LNCAP (cell line): Measurements from ENCODE around the gene CCDC142.

Experiments used
- TF ChIP-seq, protein P1 (sequence below): fragments of 450-650 bp; IDR thresholded peaks from 2 replicates; pipeline ENCODE4 v1.5.1; 2017; ENCODE audit warnings: mild to moderate bottlenecking

The CCDC142 gene

DNA sequence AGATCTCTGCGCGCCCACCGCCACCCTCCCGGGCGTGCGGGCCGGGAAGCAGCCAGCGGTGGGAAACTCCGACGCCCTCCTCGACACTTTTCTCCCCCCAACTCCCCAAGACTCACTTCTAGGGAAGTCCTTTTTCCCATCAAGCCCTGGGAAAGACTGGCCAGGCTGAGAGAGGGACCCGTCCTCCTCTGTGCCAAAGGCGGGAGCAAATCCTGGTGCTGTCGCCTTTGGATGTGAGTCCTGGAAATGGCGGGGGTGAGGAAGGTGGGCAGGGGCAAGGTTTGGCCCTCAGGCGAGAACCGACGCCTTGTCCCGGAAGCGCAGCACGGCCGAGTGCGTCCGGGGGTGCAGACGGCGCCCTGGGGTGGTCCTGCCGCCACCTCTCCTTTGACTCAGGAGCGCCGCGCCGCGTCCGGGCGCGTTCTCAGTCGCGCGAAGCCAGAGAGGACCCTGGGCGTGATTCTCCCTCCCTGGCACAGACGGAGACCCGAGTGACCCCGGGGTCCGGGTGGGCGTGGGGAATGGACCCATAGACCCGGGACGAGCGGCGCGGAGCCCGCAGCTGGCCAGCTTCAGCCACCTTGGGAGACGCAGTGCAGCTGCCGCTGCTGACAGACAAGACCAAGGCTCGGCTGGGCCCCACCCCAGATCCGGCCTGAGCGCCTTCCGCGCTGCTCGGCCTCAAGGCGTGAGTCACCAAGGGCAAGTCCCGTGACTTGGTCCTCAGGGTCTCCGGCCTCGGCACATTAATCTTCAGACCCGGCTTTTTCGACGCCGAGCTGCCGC lies 20.1 kb upstream of the CCDC142 start:
- TF ChIP-seq, protein P1, sequence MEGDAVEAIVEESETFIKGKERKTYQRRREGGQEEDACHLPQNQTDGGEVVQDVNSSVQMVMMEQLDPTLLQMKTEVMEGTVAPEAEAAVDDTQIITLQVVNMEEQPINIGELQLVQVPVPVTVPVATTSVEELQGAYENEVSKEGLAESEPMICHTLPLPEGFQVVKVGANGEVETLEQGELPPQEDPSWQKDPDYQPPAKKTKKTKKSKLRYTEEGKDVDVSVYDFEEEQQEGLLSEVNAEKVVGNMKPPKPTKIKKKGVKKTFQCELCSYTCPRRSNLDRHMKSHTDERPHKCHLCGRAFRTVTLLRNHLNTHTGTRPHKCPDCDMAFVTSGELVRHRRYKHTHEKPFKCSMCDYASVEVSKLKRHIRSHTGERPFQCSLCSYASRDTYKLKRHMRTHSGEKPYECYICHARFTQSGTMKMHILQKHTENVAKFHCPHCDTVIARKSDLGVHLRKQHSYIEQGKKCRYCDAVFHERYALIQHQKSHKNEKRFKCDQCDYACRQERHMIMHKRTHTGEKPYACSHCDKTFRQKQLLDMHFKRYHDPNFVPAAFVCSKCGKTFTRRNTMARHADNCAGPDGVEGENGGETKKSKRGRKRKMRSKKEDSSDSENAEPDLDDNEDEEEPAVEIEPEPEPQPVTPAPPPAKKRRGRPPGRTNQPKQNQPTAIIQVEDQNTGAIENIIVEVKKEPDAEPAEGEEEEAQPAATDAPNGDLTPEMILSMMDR, result no peak

DNA sequence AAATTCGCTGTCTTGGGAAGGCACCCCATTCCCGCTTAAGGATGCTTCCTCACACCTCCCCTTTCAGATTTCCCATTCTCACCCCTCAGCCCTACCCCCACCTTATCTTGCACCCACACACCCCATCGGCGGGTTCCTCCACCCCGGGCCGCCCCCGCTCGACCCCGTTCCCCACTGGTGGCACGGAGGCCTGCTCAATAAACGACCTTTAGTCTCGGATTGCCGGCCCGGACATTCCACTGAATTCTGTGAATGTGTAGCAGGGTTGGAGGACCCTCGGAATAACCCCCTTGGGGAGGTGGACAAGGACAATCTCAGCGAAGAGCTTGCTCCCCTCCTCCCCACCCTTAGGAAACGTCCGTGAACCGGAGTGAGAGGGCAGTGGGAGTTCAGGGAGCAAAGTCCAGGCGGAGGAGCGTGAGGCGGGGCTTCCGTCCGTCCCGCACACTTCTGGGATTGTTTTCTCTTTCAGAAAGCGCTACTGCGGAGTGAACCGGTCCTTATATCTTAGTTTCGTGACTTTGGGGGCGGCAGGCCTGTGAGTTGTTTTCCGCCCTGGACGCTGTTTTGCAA lies 19.4 kb upstream of the CCDC142 start:
- TF ChIP-seq, protein P1, result no peak

DNA sequence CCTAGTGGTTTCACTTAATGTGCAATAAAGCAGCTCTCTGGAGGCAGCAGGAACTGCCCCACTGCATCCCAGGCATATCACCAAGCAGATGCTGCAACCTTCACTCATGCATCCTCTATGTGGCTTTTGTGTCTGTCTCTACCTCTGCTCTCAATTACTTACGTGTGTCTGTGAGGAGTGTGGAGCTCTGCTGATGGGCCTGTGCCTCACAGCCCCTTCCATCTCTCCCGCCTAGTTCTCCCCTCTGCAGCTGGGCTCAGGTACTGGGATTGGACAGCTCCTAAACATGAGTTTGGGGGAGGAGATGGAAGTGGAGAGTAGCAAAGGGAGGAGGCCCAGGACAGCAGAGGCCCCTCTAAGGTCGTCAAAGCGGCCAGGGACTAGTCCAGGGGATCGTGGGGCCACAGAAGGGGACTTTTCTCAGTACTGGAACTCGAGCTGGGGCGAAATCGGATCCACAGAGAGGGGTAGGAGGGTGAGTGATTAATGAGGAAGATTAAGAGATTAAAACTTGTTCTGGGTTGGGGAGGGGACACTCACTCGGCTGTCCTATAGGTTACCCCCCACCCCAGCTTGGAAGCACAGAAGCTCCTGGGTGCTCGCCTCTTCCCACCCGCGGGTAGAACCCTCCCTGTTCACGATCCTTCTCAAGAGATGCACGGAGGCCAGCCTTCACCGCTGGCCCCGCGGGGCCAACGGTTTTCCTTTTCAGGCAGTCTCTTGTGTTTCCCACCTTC lies 18.7 kb upstream of the CCDC142 start:
- TF ChIP-seq, protein P1, result no peak

DNA sequence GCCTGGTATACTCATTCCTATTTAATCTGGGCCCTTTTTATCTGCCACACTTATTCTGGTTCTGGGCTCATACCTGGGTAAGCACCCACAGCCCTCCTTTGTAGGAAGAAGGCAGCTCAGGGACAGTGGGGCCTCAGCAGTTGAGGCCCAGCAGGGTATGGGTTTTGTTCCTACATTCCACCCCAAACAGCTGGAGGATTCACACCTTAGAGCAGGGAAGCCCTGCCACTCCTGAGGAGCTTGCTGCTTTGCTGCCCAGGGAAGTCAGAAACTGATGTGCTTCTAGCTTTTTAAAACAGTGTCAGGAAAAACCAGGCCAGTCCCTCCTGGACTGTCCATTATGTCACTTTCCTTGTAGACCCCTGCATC lies 17.8 kb upstream of the CCDC142 start:
- TF ChIP-seq, protein P1, result no peak

DNA sequence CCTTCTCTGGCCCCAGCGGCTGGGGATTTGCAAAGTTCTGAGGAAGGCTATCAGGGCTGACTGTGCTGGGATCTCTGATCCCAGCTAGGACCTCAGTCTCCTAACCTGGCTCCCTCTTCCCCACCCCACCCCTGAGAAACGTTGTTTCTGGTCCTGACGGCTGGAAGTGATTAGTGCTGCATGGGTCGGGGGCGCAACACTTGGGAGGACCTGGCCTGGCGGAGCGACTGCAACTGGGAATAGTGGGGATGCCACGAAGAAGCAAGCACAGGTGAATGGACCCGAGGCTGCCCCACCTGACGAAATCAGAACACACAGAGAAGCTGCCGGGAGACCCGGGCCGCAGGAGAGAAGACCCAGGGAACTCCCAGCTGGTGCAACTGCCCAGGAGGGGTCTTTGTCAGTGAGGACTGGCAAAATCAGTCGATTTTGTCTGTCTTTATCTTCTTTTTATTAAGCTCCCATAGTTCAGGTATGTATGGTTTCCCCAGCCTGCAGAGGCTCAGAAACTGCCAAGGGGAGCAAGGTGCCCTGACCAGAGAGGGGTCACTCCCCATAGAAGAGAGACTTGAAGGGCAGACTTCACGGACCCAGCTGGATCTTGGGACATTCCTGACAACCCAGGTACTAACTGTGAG lies 17.3 kb upstream of the CCDC142 start:
- TF ChIP-seq, protein P1, result no peak

DNA sequence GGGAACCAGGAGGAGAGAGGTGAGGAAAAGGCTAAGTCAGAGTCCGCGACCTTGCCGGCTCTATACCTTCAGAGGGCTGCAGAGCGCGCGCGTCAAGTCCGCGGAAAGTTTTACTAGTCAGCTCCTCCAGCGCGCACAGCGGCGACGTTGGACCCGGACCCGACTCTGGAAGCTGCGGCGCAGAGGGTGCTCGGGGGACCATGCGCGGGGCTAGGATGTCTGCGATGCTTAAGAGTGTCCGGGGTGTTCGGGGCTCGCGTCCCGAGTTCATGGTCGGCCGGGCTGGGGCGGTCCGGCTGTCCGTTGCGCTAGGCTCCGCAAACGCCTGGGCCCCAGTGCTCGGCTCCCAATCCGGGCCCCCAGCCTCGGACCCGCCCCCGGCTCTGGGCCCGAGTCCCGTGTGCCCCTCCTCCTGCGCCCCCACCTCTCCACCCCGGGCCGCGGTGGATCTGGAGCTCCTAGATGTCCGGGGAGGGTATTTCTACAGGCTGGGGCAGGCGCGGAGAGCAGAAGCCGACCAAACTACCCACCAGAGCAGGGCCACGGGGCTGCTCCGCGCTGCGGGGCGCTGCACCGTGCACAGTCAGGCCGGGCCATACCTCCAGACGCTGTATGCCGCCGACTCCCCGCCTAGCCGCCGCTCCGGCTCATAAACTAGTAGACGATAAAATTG lies 16.6 kb upstream of the CCDC142 start, which contains the start of gene LBX2:
Gene LBX2 (minus strand): TSS at position 337 of the 673 bp plus-strand sequence. CDS start 66 bp downstream, at position 271.
- TF ChIP-seq, protein P1, result no peak
